ENCODE measurements around the gene MMP14. TPM values are rescaled to one million over a fixed set of nuclear protein-coding genes. Genes with fewer than 3 reads are reported as not detected.

The MMP14 gene
- total and polyA plus RNA-seq, 9 of the 15 experiments (the other 6 are each of a cell fraction or from before 2014, with no cell fraction given) = 0.36 to 5.8 (median 1.3) TPM; not detected in 2

- TF ChIP-seq GTF2B (IDR thresholded peaks at IDR 0.05; ENCODE audit: extremely low read depth, insufficient read length) (no peak), ZBTB7A (IDR thresholded peaks at IDR 0.05; ENCODE audit: borderline replicate concordance, control insufficient read depth, low read depth, low read length) (no peak), ZNF24 (IDR thresholded peaks at IDR 0.05) (peak; percentile 93), ZFP30 (CRISPR knock-in tag; IDR thresholded peaks at IDR 0.05; ENCODE audit: borderline replicate concordance) (no peak), YBX1 (IDR thresholded peaks at IDR 0.05) (no peak), CTCFL (IDR thresholded peaks at IDR 0.05; ENCODE audit: borderline replicate concordance, insufficient read depth, low read depth, low read length, poor library complexity, severe bottlenecking) (no peak), EP300 (IDR thresholded peaks at IDR 0.05; ENCODE audit: low read length) (peak; percentile 38; the same call in 1 of the 2 replicates), CREB1 (IDR thresholded peaks at IDR 0.05) (0 out of 2 replicates have a peak, but pooled peaks have one; percentile 32), CREB1 (CRISPR knock-in tag; IDR thresholded peaks at IDR 0.05) (0 out of 2 replicates have a peak, but pooled peaks have one; percentile 37), POLR2B (IDR thresholded peaks at IDR 0.05; ENCODE audit: low read depth, partially characterized antibody) (no peak), ZNF133 (CRISPR knock-in tag; IDR thresholded peaks at IDR 0.05) (no peak), NONO (IDR thresholded peaks at IDR 0.05; ENCODE audit: low read depth in 2 of 2, low read length in 1 of 2) (no peak), ZBTB9 (CRISPR knock-in tag; IDR thresholded peaks at IDR 0.05) (no peak), SMARCE1 (IDR thresholded peaks at IDR 0.05) (no peak), ETS1 (conservative IDR thresholded peaks at IDR 0.05; ENCODE audit: control insufficient read depth, low read depth, low read length) (no peak), MEIS2 (IDR thresholded peaks at IDR 0.05; ENCODE audit: partially characterized antibody) (peak; percentile 11), HOMEZ (CRISPR knock-in tag; IDR thresholded peaks at IDR 0.05) (no peak), ZKSCAN3 (CRISPR knock-in tag; IDR thresholded peaks at IDR 0.05) (no peak), POLR2AphosphoS2 (IDR thresholded peaks at IDR 0.05; ENCODE audit: low read length) (no peak)
These were observed 39.1 kb upstream of the MMP14 start (continued) for GRCh38 chr14:22797017-22797917.

Measured in K562 (cell line).